Activated naive CD4-positive, alpha-beta T cell treated with anti-CD3 and anti-CD28 coated beads for 36 hours (primary cell): ENCODE results near the gene SAMD11. TPM values are rescaled to one million over a fixed set of nuclear protein-coding genes. Genes with fewer than 3 reads are reported as not detected.

Experiments
- CTCF ChIA-PET: fragments of 350-600 bp; sonication (Branson Sonifier 250); formaldehyde crosslinking; loops from one replicate; lab custom pipeline; 2021; ENCODE audit warnings: antibody characterized with exemption; lab: Charles Lee
- DNase-seq: peaks from one replicate; pipeline ENCODE4 v3.0.0-alpha.2; 2020
- H3K27ac Mint-ChIP-seq: one replicate; pipeline ENCODE4 v1.8.0; 2021; ENCODE audit warnings: mild to moderate bottlenecking, mixed read lengths
- H3K27me3 Mint-ChIP-seq: one replicate; pipeline ENCODE4 v1.8.0; 2021; ENCODE audit warnings: low read depth, mixed read lengths
- H3K36me3 Mint-ChIP-seq: one replicate; pipeline ENCODE4 v1.8.0; 2021; ENCODE audit warnings: low read depth, mixed read lengths
- H3K4me1 Mint-ChIP-seq: one replicate; pipeline ENCODE4 v1.8.0; 2021; ENCODE audit warnings: low read depth, mixed read lengths
- H3K4me3 Mint-ChIP-seq: one replicate; pipeline ENCODE4 v1.8.0; 2021; ENCODE audit warnings: mild to moderate bottlenecking, moderate library complexity, mixed read lengths
- H3K9me3 Mint-ChIP-seq: one replicate; pipeline ENCODE4 v1.8.0; 2021; ENCODE audit warnings: mixed read lengths
- intact Hi-C: fragments of 100-400 bp; cut with micrococcal nuclease; formaldehyde crosslinking; loops from one replicate; pipeline ENCODE4 v1.15.1; 2023
- total RNA-seq, 2 experiments: library from RNA; stranded (reverse); gene quantifications; one replicate each; pipeline ENCODE4 v1.2.3, GENCODE V29; 2021

The SAMD11 gene
- total RNA-seq, 2 experiments from 2014 or later, result not detected

DNA sequence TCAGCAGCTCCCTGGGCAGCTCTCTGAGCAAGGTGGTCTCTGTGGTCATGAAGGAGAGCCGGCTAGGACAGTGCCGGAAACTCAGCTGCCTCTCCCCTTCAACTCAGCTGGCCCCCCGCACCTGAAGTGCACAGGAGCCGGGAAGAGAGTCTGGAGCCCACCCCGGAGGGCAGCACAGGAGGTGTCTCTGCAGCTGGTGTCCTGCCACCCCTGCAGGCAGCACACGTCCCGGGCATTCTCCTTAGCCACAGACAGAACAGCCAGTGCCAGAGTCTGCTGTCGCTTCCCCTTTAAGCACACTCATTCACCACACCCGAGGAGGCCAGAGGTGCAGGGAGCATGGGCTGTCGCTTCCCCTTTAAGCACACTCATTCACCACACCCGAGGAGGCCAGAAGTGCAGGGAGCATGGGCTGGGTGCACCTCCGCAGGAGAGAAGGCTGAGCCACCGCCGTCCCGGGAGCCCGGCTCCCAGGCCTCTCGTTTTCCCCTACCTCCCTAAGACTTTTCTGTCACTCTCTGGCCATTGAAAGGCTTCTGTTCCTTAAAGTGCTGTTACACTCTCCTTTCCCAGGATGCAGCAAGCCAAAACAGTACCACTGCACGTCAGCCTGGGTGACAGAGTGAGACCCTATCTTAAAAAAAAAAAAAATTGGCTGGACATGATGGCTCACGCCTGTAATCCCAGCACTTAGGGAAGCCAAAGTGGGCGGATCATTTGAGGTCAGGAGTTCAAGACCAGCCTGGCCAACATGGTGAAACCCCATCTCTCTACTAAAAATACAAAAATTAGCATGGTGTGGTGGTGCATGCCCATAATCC is 16.9 kb upstream of the SAMD11 start:
- Mint-ChIP-seq H3K36me3 (no peaks in the 10 kb centered on the region), H3K9me3 (peaks cover 1% of the 10 kb centered on the region), H3K4me1 (peaks cover 6% of the 10 kb centered on the region), H3K27ac (no peak overlapping the region), H3K27me3 (peaks cover 44% of the 10 kb centered on the region), H3K4me3 (peak overlapping the region; percentile 15)
- intact Hi-C loops, result loop anchor here (2.0 kb wide), 1 partner anchor 34 kb away; no protein-coding TSS in a partner anchor
- CTCF ChIA-PET, result interaction anchor here (0.7 to 2.1 kb wide), 4 partner anchors 32 to 75 kb away, joined by 4 to 11 read pairs (median 6); no protein-coding TSS in a partner anchor
- DNase-seq, result no peak

DNA sequence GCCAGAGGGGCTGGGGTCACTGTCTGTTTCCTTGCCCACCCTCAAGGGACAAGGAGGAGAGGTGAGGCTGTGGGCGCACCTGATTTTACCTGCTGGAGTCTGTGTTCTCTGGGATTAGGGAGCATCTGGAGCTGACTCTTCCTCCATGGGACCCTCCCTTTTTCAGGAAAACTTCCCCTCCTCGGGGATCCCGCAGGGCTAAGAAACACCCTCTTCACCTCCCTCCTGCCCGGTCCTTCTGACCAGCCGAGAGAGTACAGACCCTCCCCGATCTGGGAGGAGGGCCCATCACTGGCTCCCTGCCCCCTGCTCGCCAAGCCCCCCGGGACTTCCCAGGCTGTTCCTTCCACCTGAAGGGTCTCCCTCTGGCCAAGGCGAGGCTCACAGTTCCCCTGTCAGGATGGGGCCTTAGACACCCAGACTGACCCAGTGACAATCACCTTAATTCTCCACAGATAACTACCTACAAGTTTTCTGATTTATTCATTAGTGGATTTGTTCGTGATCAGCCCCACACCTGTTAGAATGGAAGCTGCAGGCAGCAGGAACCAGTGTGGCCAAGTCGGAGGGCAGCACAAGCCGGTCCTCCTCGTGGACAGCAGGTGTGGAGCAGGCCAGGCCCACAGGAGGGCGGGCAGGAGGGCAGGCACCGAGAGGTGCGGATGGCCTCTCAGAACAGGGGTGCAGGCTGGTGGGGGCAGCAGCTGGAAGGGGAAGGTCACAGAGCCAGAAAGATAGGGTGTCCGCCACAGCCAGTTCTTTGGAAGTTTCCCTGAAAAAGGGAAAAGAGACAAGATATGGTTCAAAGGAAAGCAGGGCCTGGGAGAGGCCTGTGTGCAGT is 15.9 kb upstream of the SAMD11 start:
- Mint-ChIP-seq H3K9me3 (peaks cover 1% of the 10 kb centered on the region), H3K4me3 (no peak overlapping the region), H3K4me1 (peaks cover 8% of the 10 kb centered on the region), H3K27me3 (peaks cover 50% of the 10 kb centered on the region), H3K27ac (no peak overlapping the region), H3K36me3 (no peaks in the 10 kb centered on the region)
- DNase-seq, result no peak
- CTCF ChIA-PET, result no interaction called here
- intact Hi-C loops, result loop anchor here (2.0 kb wide), 1 partner anchor 33 kb away; no protein-coding TSS in a partner anchor

DNA sequence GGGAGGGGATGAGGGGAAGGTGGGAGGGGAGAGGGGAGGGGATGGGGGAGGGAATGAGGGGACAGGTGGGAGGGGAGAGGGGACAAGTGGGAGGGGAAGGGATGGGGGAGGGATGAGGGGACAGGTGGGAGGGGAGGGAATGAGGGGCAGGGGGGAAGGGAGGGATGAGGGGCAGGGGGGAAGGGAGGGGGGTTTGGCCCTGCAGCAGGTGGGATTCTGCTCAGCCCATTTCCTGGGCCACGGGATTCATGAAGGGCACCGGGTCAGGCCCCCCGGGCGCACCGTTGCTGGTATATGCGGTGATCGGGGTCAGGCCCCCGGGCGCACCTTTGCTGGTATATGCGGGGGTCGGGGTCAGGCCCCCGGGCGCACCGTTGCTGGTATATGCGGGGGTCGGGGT is 15.1 kb upstream of the SAMD11 start:
- CTCF ChIA-PET, result no interaction called here
- DNase-seq, result no peak
- Mint-ChIP-seq H3K36me3 (no peaks in the 10 kb centered on the region), H3K27me3 (peaks cover 51% of the 10 kb centered on the region), H3K9me3 (peaks cover 1% of the 10 kb centered on the region), H3K27ac (no peak overlapping the region), H3K4me1 (peaks cover 8% of the 10 kb centered on the region), H3K4me3 (no peak overlapping the region)
- intact Hi-C loops, result no loop called here

DNA sequence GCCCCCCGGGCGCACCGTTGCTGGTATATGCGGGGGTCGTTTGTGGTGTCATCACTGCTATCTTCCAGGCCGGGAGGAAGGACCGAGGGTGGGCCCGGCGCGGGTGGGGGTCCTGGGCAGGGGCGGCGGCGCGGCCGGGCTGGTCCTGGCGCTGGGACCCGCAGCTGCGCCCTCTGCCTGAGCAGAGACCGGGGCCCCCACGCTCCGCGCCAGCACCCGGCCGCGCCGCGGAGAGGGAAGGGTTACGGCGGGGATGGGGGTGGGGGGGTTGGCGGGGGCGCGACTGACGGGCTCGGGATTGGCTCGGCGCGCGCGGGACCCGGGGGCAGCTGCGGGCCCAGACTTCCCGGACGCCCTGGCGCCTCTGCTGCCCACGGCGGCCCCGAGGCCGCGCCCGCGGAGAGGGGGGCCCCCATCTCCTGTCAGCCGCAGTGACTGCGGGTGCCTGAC is 13.8 kb upstream of the SAMD11 start:
- peaks cover 6% of the 10 kb centered on the region for H3K4me1 Mint-ChIP-seq

DNA sequence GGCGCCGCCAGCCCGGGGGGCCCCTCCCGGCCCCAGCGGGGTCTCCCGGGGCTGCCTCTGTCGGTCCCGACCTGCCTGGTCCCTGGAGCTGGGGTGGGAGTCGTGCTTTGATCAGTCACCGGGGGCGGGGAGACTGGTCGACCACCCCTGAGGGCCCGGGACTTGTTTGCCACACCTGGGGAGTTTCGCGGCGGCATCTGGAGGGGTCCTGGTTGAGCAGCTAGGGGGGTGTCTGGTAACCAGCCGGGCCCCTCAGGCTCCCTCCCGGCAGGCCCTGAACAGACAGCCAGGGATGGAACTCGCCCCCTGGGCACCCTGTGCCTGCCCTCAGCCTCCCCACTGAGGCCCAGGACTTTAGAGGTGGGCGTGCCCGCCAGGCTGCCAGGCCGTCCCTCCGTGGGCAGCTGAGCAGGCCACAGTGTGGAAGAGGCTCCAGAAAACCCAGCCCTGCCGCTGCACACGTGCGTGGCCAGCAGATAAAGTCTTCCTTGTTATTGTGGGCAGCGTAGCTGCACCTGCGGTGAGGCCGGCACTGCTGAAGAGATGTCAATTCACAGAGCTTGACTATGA is 13.3 kb upstream of the SAMD11 start:
- CTCF ChIA-PET, result interaction anchor here (0.6 kb wide), 1 partner anchor 66 kb away, joined by 3 read pairs; no protein-coding TSS in a partner anchor
- no peak overlapping the region for H3K27ac Mint-ChIP-seq
- H3K27me3 Mint-ChIP-seq, result peaks cover 46% of the 10 kb centered on the region

More for the DNA sequence above, 13.8 kb upstream of the SAMD11 start:
- Mint-ChIP-seq H3K27ac (no peak overlapping the region), H3K27me3 (peaks cover 49% of the 10 kb centered on the region), H3K36me3 (no peaks in the 10 kb centered on the region), H3K4me3 (no peak overlapping the region), H3K9me3 (peaks cover 1% of the 10 kb centered on the region)
- CTCF ChIA-PET, result no interaction called here
- no peak for DNase-seq
- intact Hi-C loops, result no loop called here

DNA sequence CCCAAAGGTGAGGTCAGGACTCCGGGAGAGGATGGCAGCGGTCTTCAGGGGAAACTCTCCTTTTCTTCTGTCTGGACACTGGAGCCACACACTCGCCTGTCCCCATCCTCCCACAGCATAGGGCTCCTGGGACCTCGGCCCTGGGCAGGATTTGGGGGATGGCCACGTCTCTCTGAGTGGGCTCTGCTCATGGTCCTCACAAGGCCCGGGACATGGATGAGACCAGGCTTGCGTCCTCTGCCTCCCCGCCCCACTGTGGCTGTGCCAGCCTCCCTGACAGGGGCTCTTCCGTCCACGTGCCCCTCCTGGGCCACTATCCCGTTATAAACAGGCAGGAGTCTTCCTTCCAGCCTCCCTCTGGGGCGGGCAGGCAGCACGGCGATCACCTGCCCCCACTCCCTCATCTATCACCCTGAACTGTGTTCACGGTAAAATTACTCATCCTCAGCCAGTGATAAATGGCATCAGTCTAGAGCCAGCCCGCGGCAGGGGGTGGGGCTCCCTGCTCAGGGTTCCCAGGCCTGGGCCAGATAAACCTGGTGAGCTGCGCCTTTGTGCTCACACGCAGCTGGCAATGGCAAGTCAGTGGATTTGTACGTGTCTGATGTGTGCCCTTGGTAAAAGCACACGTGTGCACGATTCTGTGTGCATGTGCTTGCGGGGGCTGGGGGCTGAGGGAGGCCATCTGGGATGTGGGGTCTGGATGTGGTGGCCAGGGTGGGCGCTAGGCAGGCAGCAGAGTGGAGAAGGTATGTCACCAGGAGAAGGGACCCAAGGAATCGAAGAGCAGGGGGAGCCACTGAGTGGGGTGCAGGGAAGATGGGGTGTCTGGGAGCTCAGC is 12.6 kb upstream of the SAMD11 start:
- H3K36me3 Mint-ChIP-seq, result no peaks in the 10 kb centered on the region
- H3K9me3 Mint-ChIP-seq, result peaks cover 1% of the 10 kb centered on the region
- peaks cover 39% of the 10 kb centered on the region for H3K27me3 Mint-ChIP-seq
- H3K27ac Mint-ChIP-seq, result no peak overlapping the region
- DNase-seq, result peak; percentile 11
- CTCF ChIA-PET, result interaction anchor here (0.6 kb wide), 1 partner anchor 65 kb away, joined by 3 read pairs; no protein-coding TSS in a partner anchor
- no peak overlapping the region for H3K4me3 Mint-ChIP-seq
- intact Hi-C loops, result no loop called here
- peaks cover 1% of the 10 kb centered on the region for H3K4me1 Mint-ChIP-seq

More for the DNA sequence above, 13.3 kb upstream of the SAMD11 start:
- DNase-seq, result peak; percentile 3
- intact Hi-C loops, result no loop called here
- no peaks in the 10 kb centered on the region for H3K36me3 Mint-ChIP-seq
- peaks cover 4% of the 10 kb centered on the region for H3K4me1 Mint-ChIP-seq
- peaks cover 1% of the 10 kb centered on the region for H3K9me3 Mint-ChIP-seq
- H3K4me3 Mint-ChIP-seq, result no peak overlapping the region

DNA sequence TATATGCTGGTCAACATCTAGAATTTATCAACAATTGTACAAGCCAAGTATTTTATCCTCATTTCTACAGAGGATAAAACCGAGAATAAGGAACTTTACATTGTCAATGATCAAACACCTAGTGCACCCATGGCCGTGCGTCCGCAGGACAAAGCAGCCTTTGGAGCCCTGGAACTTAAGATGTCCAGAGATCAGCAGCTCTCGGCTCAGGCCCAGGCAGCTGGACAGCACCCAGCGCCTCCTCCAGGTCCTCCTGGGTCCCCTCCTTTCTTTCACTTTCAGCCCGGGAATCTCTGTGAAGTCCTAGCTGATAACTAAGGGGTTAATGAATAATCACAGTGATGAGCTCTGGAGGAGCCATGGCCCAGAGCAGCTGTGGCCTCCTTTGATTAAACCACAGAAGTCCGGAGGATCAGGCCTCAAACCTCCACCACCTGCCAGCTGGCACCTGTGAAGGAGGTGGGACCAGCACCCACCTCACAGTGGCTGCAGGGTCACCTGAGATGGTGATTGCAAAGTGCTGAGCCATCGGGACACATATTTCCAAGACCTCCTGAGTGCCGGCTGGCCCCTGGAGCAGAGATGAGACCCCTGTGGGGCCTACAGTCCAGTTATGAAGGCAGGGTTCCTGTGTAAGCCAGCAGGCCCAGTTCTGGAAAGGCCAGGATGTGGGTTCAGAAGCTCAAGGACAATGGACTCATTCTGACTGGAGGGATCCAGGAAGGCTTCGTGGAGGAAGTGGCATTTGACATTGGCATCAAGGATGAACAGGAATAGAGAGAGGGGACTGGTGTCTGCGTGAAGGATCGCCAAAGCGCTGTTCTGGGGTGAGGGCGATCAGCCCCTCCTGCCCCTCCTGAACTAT is 11.6 kb upstream of the SAMD11 start:
- peaks cover 29% of the 10 kb centered on the region for H3K27me3 Mint-ChIP-seq
- no peak overlapping the region for H3K4me3 Mint-ChIP-seq
- CTCF ChIA-PET, result interaction anchor here (0.9 kb wide), 1 partner anchor 11 kb away, joined by 3 read pairs; no protein-coding TSS in a partner anchor
- peaks cover 1% of the 10 kb centered on the region for H3K9me3 Mint-ChIP-seq
- H3K36me3 Mint-ChIP-seq, result no peaks in the 10 kb centered on the region
- peak; percentile 3 for DNase-seq
- intact Hi-C loops, result no loop called here
- H3K4me1 Mint-ChIP-seq, result peaks cover 1% of the 10 kb centered on the region
- no peak overlapping the region for H3K27ac Mint-ChIP-seq

DNA sequence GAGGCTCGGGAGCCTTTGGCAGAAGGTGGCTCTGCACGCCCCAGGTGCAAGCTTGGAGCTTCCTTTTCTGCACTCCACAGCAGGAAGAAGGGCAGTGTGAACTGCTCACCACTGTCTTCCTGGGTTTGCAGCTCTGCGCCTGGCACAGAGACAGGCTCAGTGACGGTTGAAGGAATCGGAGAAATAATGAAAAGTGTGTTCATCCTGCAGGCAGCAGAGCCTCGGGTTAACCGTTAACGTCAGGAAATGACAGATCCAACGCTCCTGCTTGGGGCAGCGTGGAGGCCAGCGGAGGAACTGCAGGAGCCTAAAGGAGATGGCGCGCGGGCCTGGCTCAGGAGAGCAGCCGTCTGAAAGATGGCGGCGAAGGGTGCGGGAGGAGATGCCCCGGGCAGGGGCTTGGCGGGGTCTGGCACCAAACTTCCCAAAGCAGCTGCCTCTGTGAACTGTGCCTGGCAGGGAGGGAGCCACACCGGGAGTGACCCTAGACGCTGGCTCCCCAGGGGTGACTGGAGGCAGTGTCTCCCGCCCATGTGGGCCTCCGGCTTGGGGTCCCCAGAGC is 10.9 kb upstream of the SAMD11 start:
- no peak overlapping the region for H3K4me3 Mint-ChIP-seq
- H3K36me3 Mint-ChIP-seq, result no peaks in the 10 kb centered on the region
- CTCF ChIA-PET, result no interaction called here
- H3K4me1 Mint-ChIP-seq, result peaks cover 1% of the 10 kb centered on the region
- no peak overlapping the region for H3K27ac Mint-ChIP-seq
- peaks cover 1% of the 10 kb centered on the region for H3K9me3 Mint-ChIP-seq
- peaks cover 25% of the 10 kb centered on the region for H3K27me3 Mint-ChIP-seq
- intact Hi-C loops, result no loop called here
- no peak for DNase-seq

DNA sequence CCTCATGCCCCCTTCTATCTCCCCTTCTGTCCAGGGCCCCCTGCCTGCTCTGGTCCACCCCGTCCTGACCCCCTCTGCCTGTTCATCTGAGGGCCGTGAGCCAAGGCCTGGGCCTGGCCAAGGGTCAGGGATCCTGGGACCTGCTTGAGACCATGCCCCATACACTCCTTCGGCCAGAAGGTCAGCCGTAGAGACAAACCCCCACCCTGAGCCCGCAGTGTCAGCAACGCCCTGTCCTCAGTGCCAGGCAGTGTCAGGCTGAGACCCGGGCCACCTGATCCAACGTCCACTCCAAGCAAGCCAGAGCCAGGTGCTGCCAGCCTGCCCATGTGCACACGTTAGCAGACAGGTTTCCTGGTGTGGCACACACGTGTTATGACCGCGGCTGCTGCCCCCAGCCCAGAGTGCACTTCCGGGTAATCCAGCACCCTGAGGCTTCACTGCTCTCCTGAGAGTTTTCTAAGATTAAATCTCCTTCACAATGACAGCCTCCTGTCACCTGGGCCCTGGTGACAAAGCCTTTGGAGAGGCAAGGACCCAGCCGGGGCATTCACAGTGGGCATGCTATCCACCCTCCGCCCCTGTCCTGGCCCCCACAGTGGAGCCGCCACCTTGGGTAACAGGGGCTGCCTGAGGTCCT is 10.1 kb upstream of the SAMD11 start:
- H3K4me1 Mint-ChIP-seq, result peaks cover 1% of the 10 kb centered on the region
- intact Hi-C loops, result no loop called here
- no peak overlapping the region for H3K4me3 Mint-ChIP-seq
- CTCF ChIA-PET, result no interaction called here
- DNase-seq, result no peak
- H3K36me3 Mint-ChIP-seq, result no peaks in the 10 kb centered on the region
- no peak overlapping the region for H3K27ac Mint-ChIP-seq
- H3K9me3 Mint-ChIP-seq, result no peaks in the 10 kb centered on the region
- peaks cover 25% of the 10 kb centered on the region for H3K27me3 Mint-ChIP-seq

DNA sequence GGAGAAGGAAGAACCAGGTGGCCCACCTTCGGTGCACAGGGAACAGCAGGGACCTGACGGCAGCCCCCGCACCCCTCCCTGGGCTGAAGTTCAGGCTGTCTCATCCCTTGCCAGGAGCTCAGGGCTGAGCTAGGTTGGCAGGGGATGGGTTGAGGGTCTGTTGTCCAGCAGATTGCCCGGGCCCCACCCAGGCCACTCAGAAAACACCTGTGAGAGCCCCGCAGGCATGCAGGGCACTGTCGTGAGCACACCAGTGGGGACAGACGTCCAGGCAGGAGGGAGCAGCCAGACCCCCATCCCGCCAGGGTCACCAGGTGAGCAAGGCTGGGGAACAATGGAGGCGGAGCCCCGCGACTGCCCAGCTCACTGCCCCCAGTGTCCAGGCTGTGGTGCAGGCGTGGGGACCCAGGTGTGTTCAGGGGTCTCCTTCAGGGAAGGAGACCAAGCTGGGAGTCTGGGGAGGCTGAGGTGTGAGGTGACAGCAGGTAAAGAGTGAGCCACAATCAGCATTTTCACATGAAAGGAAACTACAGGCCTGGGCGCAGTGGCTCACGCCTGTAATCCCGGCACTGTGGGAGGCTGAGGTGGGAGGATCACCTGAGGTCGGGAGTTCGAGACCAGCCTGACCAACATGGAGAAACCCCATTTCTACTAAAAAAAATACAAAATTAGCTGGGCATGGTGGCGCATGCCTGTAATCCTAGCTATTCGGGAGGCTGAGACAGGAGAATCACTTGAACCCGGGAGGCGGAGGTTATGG is 9.4 kb upstream of the SAMD11 start:
- Mint-ChIP-seq H3K27me3 (peaks cover 27% of the 10 kb centered on the region), H3K4me3 (no peak overlapping the region), H3K4me1 (peaks cover 1% of the 10 kb centered on the region), H3K36me3 (no peaks in the 10 kb centered on the region), H3K9me3 (no peaks in the 10 kb centered on the region), H3K27ac (no peak overlapping the region)
- intact Hi-C loops, result no loop called here
- no peak for DNase-seq
- CTCF ChIA-PET, result no interaction called here
